HCT116 (cell line): Measurements from ENCODE around the gene GPR150. TPM values are rescaled to one million over a fixed set of nuclear protein-coding genes. Genes with fewer than 3 reads are reported as not detected.

ENCODE experiments used
- ATAC-seq: fragments of 200-7000 bp; cut with Tn5 transposase; 2 replicates; pipeline ENCODE4 v1.9.1; 2020; ENCODE audit warnings: mild to moderate bottlenecking, moderate library complexity
- BruUV-seq: library from RNA; stranded (reverse); fragments of 400-500 nt; replicated peaks from 2 replicates; lab custom pipeline; 2021; lab: Mats Ljungman, UMichigan
- CTCF ChIA-PET: fragments of 300-600 bp; sonication (Branson Sonifier 250); formaldehyde crosslinking; loops from one replicate; lab custom pipeline; 2021; ENCODE audit warnings: antibody characterized with exemption; lab: Charles Lee
- POLR2A ChIA-PET: fragments of 300-600, 350-600 bp; sonication (Branson Sonifier 250); formaldehyde crosslinking; loops from one replicate; lab custom pipeline; 2021; ENCODE audit warnings: antibody characterized with exemption; lab: Charles Lee
- RAD21 ChIA-PET, 2 experiments: fragments of 300-600 bp; sonication (Branson Sonifier 250); formaldehyde crosslinking; loops; one replicate each; lab custom pipeline; 2023; ENCODE audit warnings: low total read pairs in 2 of 2; ENCODE audit not compliant: uncharacterized antibody in 2 of 2, unreplicated experiment in 2 of 2, low non-redundant PET in 1 of 2; lab: Charles Lee
- DNase-seq: peaks from one replicate; pipeline ENCODE4 v3.0.0-alpha.2; 2010; ENCODE audit warnings: low read depth, low spot score
- H2AFZ ChIP-seq: fragments of 200-600 bp; shearing (Covaris generic), sonication (generic); 2 replicates; pipeline ENCODE4 v1.6.1; 2017; ENCODE audit warnings: low read depth, mixed run types, mixed read lengths, antibody characterized with exemption, low read length; ENCODE audit not compliant: poor library complexity, severe bottlenecking
- H3K27ac ChIP-seq: 2 replicates; pipeline ENCODE4 v1.5.1; 2012; ENCODE audit warnings: low read depth, low read length
- H3K27me3 ChIP-seq: fragments of 200-600 bp; sonication (generic); 2 replicates; pipeline ENCODE4 v1.6.1; 2016; ENCODE audit warnings: mixed run types, low read length, mixed read lengths; ENCODE audit not compliant: insufficient read depth
- H3K36me3 ChIP-seq, 2 experiments: fragments of 200-500 bp in 1 of 2; fragments of 200-600 bp in 1 of 2; sonication (Bioruptor generic) in 1 of 2; sonication (generic) in 1 of 2; 2 replicates each; pipeline versions ENCODE4 v1.5.1 to v1.6.1; 2014 to 2016; ENCODE audit warnings: low read length in 2 of 2, inconsistent platforms in 1 of 2, mixed read lengths in 1 of 2, mixed run types in 1 of 2; ENCODE audit not compliant: insufficient read depth in 2 of 2, control insufficient read depth in 1 of 2
- H3K4me1 ChIP-seq, 2 experiments: fragments of 200-600 bp in 1 of 2; sonication (generic) in 1 of 2; 2 replicates each; pipeline versions ENCODE4 v1.5.1 to v1.6.1; 2012 to 2017; ENCODE audit warnings: low read length in 2 of 2, inconsistent platforms in 1 of 2, mild to moderate bottlenecking in 1 of 2, mixed read lengths in 1 of 2, mixed run types in 1 of 2, moderate library complexity in 1 of 2; ENCODE audit not compliant: insufficient read depth in 2 of 2, control insufficient read depth in 1 of 2
- H3K4me2 ChIP-seq: fragments of 200-600 bp; sonication (generic); 2 replicates; pipeline ENCODE4 v1.6.1; 2017; ENCODE audit warnings: mixed run types, low read length, mixed read lengths
- H3K4me3 ChIP-seq, 2 experiments: fragments of 200-600 bp in 1 of 2; sonication (generic) in 1 of 2; replicated peaks in 1 of 2; 2 replicates each; pipeline ENCODE4 v1.5.1; 2011 to 2016; ENCODE audit warnings: low read length in 2 of 2, control low read depth in 1 of 2, low read depth in 1 of 2, mild to moderate bottlenecking in 1 of 2, mixed read lengths in 1 of 2, mixed run types in 1 of 2
- H3K79me2 ChIP-seq: fragments of 200-600 bp; sonication (generic); 2 replicates; pipeline ENCODE4 v1.6.1; 2017; ENCODE audit warnings: mild to moderate bottlenecking, mixed run types, low read length, moderate library complexity, mixed read lengths; ENCODE audit not compliant: insufficient read depth
- H3K9ac ChIP-seq: fragments of 200-600 bp; sonication (generic); 2 replicates; pipeline ENCODE4 v1.6.1; 2016; ENCODE audit warnings: low read length, mixed read lengths
- H3K9me2 ChIP-seq: fragments of 200-600 bp; sonication (generic), shearing (Covaris generic); 2 replicates; pipeline ENCODE4 v1.6.1; 2017; ENCODE audit warnings: mixed run types, mild to moderate bottlenecking, moderate library complexity; ENCODE audit not compliant: insufficient read depth
- H3K9me3 ChIP-seq, 2 experiments: fragments of 200-500 bp in 1 of 2; fragments of 200-600 bp in 1 of 2; sonication (Bioruptor generic) in 1 of 2; sonication (generic) in 1 of 2; 2 replicates each; pipeline ENCODE4 v1.6.1; 2014 to 2017; ENCODE audit warnings: low read length in 2 of 2, mixed read lengths in 2 of 2, inconsistent platforms in 1 of 2, low read depth in 1 of 2, mild to moderate bottlenecking in 1 of 2, mixed run types in 1 of 2, moderate library complexity in 1 of 2; ENCODE audit not compliant: control insufficient read depth in 1 of 2, insufficient read depth in 1 of 2
- H4K20me1 ChIP-seq: fragments of 200-600 bp; sonication (generic), shearing (Covaris generic); 2 replicates; pipeline ENCODE4 v1.6.1; 2017; ENCODE audit warnings: mixed run types, mild to moderate bottlenecking, moderate library complexity; ENCODE audit not compliant: insufficient read depth
- CEBPB ChIP-seq: IDR thresholded peaks from 2 replicates; pipeline ENCODE4 v1.6.1; 2012; ENCODE audit warnings: low read depth
- EGR1 ChIP-seq: IDR thresholded peaks from 2 replicates; pipeline ENCODE4 v1.6.1; 2012; ENCODE audit warnings: low read depth
- REST ChIP-seq: IDR thresholded peaks from 2 replicates; pipeline ENCODE4 v1.6.1; 2012; ENCODE audit warnings: low read depth
- TCF7L2 ChIP-seq: IDR thresholded peaks from 2 replicates; pipeline ENCODE4 v1.7.0; 2011; ENCODE audit warnings: borderline replicate concordance, inconsistent platforms; ENCODE audit not compliant: insufficient read depth, insufficient read length; ENCODE audit errors: extremely low read depth
- ZNF274 ChIP-seq: fragments of 200-500 bp; sonication (Bioruptor generic); IDR thresholded peaks from 2 replicates; pipeline ENCODE4 v1.6.1; 2014; ENCODE audit warnings: mild to moderate bottlenecking, low read depth, low read length, inconsistent platforms
- intact Hi-C: fragments of 100-400 bp; cut with micrococcal nuclease; formaldehyde crosslinking; loops from 2 replicates; pipeline ENCODE4 v1.10.0; 2022
- total RNA-seq: library from RNA; stranded (reverse); gene quantifications from one replicate; pipeline ENCODE4 v1.2.1, GENCODE V29; 2021; ENCODE audit not compliant: unreplicated experiment

The GPR150 gene
- total RNA-seq, 1 experiment from 2014 or later = not detected

GRCh38 chr5:95668728-95669127 is 48.8 kb downstream of the GPR150 start:
- TF ChIP-seq REST = no peak
- TF ChIP-seq TCF7L2 = no peak
- no peak overlapping the region for H3K4me3 ChIP-seq
- ChIA-PET POLR2A (no interaction called here), RAD21 (no interaction called here), CTCF (no interaction called here)
- intact Hi-C loops = no loop called here
- H3K36me3 ChIP-seq = no peaks in the 10 kb centered on the region
- H3K27ac ChIP-seq = no peak overlapping the region
- H4K20me1 ChIP-seq = no peaks in the 10 kb centered on the region
- no TSS peak for BruUV-seq
- H3K9ac ChIP-seq = no peak overlapping the region
- H2AFZ ChIP-seq = no peak overlapping the region
- H3K4me1 ChIP-seq = peaks cover 0 to 9% of the 10 kb centered on the region in 2 experiments; a peak in 3 of 4 replicates
- no peaks in the 10 kb centered on the region for H3K9me3 ChIP-seq
- no peaks in the 10 kb centered on the region for H3K9me2 ChIP-seq
- no peaks in the 10 kb centered on the region for H3K27me3 ChIP-seq
- DNase-seq (no peak), ATAC-seq (no peak)
- H3K79me2 ChIP-seq = no peaks in the 10 kb centered on the region
- H3K4me2 ChIP-seq = no peak overlapping the region

DNA sequence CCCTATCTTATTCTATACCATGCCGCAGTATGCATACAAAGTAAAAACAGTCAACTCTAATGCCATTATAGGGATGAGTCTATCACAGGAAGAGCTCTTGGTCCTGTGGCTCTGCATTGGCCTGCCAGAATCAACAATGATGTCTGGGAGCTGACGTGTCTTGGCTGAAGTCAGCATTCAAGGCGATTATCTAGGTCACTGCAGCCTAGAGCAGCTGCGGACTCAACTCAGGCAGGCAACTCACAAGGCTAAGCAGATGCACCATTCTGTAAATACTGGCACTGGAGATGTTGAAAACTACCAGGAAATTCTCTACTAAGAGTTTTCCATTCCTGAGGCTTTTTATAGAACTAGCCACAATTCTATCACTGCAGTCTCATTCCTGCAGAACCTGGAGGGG is 49.7 kb downstream of the GPR150 start:
- Histone ChIP-seq H3K36me3 (no peaks in the 10 kb centered on the region), H3K4me2 (no peak overlapping the region), H3K9me3 (no peaks in the 10 kb centered on the region), H3K27me3 (no peaks in the 10 kb centered on the region), H3K9ac (no peak overlapping the region), H4K20me1 (no peaks in the 10 kb centered on the region), H2AFZ (no peak overlapping the region), H3K27ac (no peak overlapping the region), H3K9me2 (no peaks in the 10 kb centered on the region), H3K79me2 (no peaks in the 10 kb centered on the region), H3K4me1 (peaks cover 0 to 1% of the 10 kb centered on the region in 2 experiments; a peak in 1 of 4 replicates), H3K4me3 (no peak overlapping the region)
- BruUV-seq = no TSS peak
- RAD21 ChIA-PET = no interaction called here
- no peak for ATAC-seq
- no peak for TF ChIP-seq EGR1
- no peak for TF ChIP-seq ZNF274
- TF ChIP-seq CEBPB = no peak
- POLR2A ChIA-PET = no interaction called here
- intact Hi-C loops = no loop called here
- DNase-seq = no peak
- CTCF ChIA-PET = no interaction called here
